ENCODE measurements around the gene RNU1-1. TPM values are rescaled to one million over a fixed set of nuclear protein-coding genes. Genes with fewer than 3 reads are reported as not detected.
A peak's percentile ranks its signal among the peaks of the same experiment; 100 is the strongest.

Gene RNU1-1
- total and polyA plus RNA-seq, 11 donors: 364 to 3,776 (median 2,470) TPM; not detected in 4

DNA sequence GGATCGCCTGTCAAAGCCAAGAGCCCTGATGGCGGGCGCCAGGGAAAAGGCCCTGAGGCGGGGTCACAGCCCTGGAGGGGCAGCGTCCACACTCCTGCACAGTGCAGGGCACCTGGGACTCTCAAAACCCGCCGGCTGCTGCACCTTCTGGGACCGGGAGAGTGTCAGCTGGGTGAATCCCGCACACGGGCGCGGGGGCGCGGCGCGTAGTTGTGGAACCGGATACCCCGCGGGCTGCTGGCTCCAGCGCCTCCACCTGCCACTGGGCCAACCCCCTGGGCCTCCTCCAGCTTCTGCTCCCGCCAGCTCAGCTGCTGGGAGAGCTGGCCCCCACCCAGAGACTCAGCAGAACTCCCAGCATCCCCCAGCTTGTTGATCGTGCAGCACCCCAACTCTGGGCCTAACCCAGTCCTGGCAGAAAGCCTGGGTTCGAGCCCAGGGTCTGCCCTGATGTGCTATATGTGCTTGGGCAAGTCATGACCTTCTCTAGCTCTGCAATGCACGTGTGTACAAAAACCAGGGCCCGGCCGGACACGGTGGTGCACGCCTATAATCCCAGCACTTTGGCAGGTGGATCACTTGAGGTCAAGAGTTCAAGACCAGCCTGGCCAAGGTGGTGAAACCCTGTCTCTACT lies 39.8 kb downstream of the RNU1-1 start:
- Histone ChIP-seq H3K9me3 (no peaks in the 10 kb centered on the region), H3K27me3 (no peaks in the 10 kb centered on the region), H3K27ac (no peak overlapping the region), H3K4me3 (no peak overlapping the region), H3K36me3 (peaks cover 0 to 86% (median 65%) of the 10 kb centered on the region in 9 donors), H3K4me1 (no peaks in the 10 kb centered on the region)
- peak in 1 of 4 donors; percentile 20 for ATAC-seq
- no peak for DNase-seq
- intact Hi-C loops (cut with DNase I): no loop called here
- 91 to 95% (median 93%) methylated on average over 15 to 28 of the region's 28 CpGs for WGBS, 4 donors
- TF ChIP-seq, protein P1, sequence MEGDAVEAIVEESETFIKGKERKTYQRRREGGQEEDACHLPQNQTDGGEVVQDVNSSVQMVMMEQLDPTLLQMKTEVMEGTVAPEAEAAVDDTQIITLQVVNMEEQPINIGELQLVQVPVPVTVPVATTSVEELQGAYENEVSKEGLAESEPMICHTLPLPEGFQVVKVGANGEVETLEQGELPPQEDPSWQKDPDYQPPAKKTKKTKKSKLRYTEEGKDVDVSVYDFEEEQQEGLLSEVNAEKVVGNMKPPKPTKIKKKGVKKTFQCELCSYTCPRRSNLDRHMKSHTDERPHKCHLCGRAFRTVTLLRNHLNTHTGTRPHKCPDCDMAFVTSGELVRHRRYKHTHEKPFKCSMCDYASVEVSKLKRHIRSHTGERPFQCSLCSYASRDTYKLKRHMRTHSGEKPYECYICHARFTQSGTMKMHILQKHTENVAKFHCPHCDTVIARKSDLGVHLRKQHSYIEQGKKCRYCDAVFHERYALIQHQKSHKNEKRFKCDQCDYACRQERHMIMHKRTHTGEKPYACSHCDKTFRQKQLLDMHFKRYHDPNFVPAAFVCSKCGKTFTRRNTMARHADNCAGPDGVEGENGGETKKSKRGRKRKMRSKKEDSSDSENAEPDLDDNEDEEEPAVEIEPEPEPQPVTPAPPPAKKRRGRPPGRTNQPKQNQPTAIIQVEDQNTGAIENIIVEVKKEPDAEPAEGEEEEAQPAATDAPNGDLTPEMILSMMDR (IDR thresholded peaks at IDR 0.05): no peak
- TF ChIP-seq POLR2A (IDR thresholded peaks at IDR 0.05): no peak

DNA sequence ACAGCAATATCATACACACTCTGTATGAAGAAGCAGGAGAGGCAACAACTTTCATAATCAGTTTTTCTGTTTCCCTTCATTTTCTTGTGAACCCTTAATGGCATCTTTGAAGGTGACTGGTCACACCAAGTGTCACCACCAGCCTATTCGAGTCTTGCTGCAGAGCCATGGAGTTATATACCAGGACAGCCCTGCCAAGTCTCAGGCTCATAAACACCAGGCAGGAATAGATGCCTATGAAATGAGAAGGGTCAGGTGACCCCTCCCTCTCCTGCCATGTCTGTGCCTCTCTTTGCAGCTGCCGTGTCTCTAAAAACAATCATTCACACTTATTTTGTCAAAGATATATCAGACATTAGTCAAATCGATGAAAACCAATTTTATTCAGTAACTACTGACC lies 45.5 kb downstream of the RNU1-1 start:
- no peak for TF ChIP-seq POLR2A (IDR thresholded peaks at IDR 0.05)
- TF ChIP-seq, protein P1 (IDR thresholded peaks at IDR 0.05): no peak
- no peak for ATAC-seq
- whole genome bisulfite sequencing, 4 donors: 67 to 79% (median 76%) methylated on average over 3 of the region's 3 CpGs
- no peaks in the 10 kb centered on the region for H3K4me1 ChIP-seq
- H3K27me3 ChIP-seq: no peaks in the 10 kb centered on the region
- no peak overlapping the region for H3K4me3 ChIP-seq
- H3K27ac ChIP-seq: no peak overlapping the region
- intact Hi-C loops (cut with DNase I): no loop called here
- peaks cover 0 to 53% (median 21%) of the 10 kb centered on the region in 9 donors for H3K36me3 ChIP-seq
- no peaks in the 10 kb centered on the region for H3K9me3 ChIP-seq
- DNase-seq: no peak

DNA sequence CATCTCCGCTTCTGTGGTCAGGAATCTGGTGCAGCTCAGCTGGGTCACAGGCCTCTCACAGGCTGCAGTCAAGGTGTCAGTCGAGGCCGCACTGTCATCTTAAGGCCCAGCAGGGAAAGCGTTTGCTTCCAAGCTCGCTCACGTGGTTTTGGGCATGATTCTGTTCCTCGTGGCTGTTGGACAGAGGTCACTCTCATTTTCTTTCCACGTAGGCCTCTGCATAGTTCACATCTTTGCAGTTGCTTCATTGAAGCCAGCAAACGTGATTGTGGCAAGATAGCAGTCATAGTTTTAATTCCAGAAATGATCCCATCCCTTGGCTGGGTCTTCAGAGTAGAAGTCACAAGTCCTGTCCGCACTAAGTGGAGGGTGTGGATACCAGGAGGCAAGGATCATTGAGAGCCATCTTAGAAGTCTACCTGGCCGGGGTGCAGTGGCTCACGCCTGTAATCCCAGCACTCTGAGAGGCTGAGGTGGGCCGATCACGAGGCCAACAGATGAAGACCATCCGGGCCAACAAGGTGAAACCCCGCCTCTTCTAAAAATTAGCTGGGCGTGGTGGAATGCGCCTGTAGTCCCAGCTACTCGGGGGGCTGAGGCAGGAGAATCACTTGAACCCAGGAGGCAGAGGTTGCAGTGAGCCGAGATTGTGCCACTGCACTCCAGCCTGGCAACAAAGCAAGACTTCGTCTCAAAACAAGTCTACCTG lies 49.0 kb downstream of the RNU1-1 start:
- no peak for ATAC-seq
- Histone ChIP-seq H3K4me1 (no peaks in the 10 kb centered on the region), H3K9me3 (no peaks in the 10 kb centered on the region), H3K36me3 (peaks cover 0 to 66% (median 21%) of the 10 kb centered on the region in 9 donors), H3K27me3 (no peaks in the 10 kb centered on the region), H3K27ac (no peak overlapping the region), H3K4me3 (no peak overlapping the region)
- no peak for DNase-seq
- TF ChIP-seq POLR2A (IDR thresholded peaks at IDR 0.05): no peak
- TF ChIP-seq, protein P1 (IDR thresholded peaks at IDR 0.05): no peak
- intact Hi-C loops (cut with DNase I): no loop called here
- WGBS, 4 donors: 89 to 91% (median 90%) methylated on average over 15 to 21 of the region's 21 CpGs

Other genes with a start within 250 kb of the RNU1-1 start
- gene FBXO42, start 161.8 kb downstream of the RNU1-1 start, total RNA-seq: 10 to 100 TPM; 15.4 to 44.4 (median 22.9) TPM
- 10 to 100 TPM; 11.0 to 18.8 TPM for gene FBXO42, start 161.8 kb downstream of the RNU1-1 start, polyA plus RNA-seq
- gene SZRD1, start 147.0 kb downstream of the RNU1-1 start, total RNA-seq: 100 to 1,000 TPM in 3 of 9 donors, 10 to 100 TPM in 6; 57.4 to 130 (median 94.4) TPM
- gene SZRD1, start 147.0 kb downstream of the RNU1-1 start, polyA plus RNA-seq: 100 to 1,000 TPM in 1 of 2 donors, 10 to 100 TPM in 1; 54.4 to 140 TPM
- gene SPATA21, start 76.9 kb downstream of the RNU1-1 start, total RNA-seq: not detected
- under 1 TPM; 0.06 to 0.08 TPM for gene SPATA21, start 76.9 kb downstream of the RNU1-1 start, polyA plus RNA-seq
- gene NECAP2, start 73.6 kb downstream of the RNU1-1 start, total RNA-seq: 10 to 100 TPM; 10.7 to 53.0 (median 12.1) TPM
- gene NECAP2, start 73.6 kb downstream of the RNU1-1 start, polyA plus RNA-seq: 10 to 100 TPM; 11.2 to 19.7 TPM
- 10 to 100 TPM in 8 of 9 donors, 1 to 10 TPM in 1; 4.7 to 18.2 (median 14.3) TPM for gene NBPF1, start 99.3 kb upstream of the RNU1-1 start, total RNA-seq
- 1 to 10 TPM; 4.4 to 4.8 TPM for gene NBPF1, start 99.3 kb upstream of the RNU1-1 start, polyA plus RNA-seq
- 1,000 to 10,000 TPM in 6 of 9 donors, 100 to 1,000 TPM in 1, not detected in 2; 364 to 3,776 (median 2,470) TPM for gene RNU1-3, start 152.7 kb upstream of the RNU1-1 start, total RNA-seq
- gene RNU1-3, start 152.7 kb upstream of the RNU1-1 start, polyA plus RNA-seq: not detected
- gene RNU1-4, start 226.2 kb upstream of the RNU1-1 start, total RNA-seq: 1,000 to 10,000 TPM in 6 of 9 donors, 100 to 1,000 TPM in 1, not detected in 2; 364 to 3,776 (median 2,470) TPM
- gene RNU1-4, start 226.2 kb upstream of the RNU1-1 start, polyA plus RNA-seq: not detected

Data from heart left ventricle (tissue), 16 donors.